Neural crest cell (in vitro differentiated cells): ENCODE measurements around the gene GLS2. TPM values are rescaled to one million over a fixed set of nuclear protein-coding genes. Genes with fewer than 3 reads are reported as not detected.
"Not testable (repeated sequence)": the region's sequence is repeated elsewhere in the genome, so short reads cannot be mapped to it uniquely, and the experiment has no call there.

Experiments used
- DNase-seq: peaks from one replicate; pipeline ENCODE4 v3.0.0; 2021; ENCODE audit warnings: low read depth, mixed read lengths, low spot score
- H3K27ac Mint-ChIP-seq: one replicate; pipeline ENCODE4 v1.8.0; 2021; ENCODE audit warnings: mild to moderate bottlenecking, mixed read lengths; ENCODE audit not compliant: unreplicated experiment
- H3K27me3 Mint-ChIP-seq: 2 replicates; pipeline ENCODE4 v1.8.0; 2021; ENCODE audit warnings: low read depth, mild to moderate bottlenecking, mixed read lengths
- H3K36me3 Mint-ChIP-seq: 2 replicates; pipeline ENCODE4 v1.8.0; 2021; ENCODE audit warnings: low read depth, mild to moderate bottlenecking, mixed read lengths
- H3K4me1 Mint-ChIP-seq: 2 replicates; pipeline ENCODE4 v1.8.0; 2021; ENCODE audit warnings: mixed read lengths
- H3K4me3 Mint-ChIP-seq: one replicate; pipeline ENCODE4 v1.8.0; 2021; ENCODE audit warnings: mild to moderate bottlenecking, mixed read lengths
- H3K9me3 Mint-ChIP-seq: 2 replicates; pipeline ENCODE4 v1.8.0; 2021; ENCODE audit warnings: mixed read lengths
- CTCF ChIP-seq: fragments of 200-600 bp; sonication (generic); conservative IDR thresholded peaks from 2 replicates; pipeline ENCODE4 v1.5.0; 2021; ENCODE audit warnings: antibody characterized with exemption, mild to moderate bottlenecking
- total RNA-seq: library from RNA; stranded (reverse); gene quantifications from 2 replicates; pipeline ENCODE4 v1.2.1, GENCODE V29; 2021

GLS2 gene
- total RNA-seq, 1 donor from 2014 or later = 0.35 TPM

GRCh38 chr12:56518570-56518969, 30.6 kb upstream of the GLS2 start:
- peak overlapping the region; percentile 18 for H3K4me3 Mint-ChIP-seq
- no peaks in the 10 kb centered on the region for H3K36me3 Mint-ChIP-seq
- H3K27ac Mint-ChIP-seq = no peak overlapping the region
- peaks cover 17% of the 10 kb centered on the region for H3K4me1 Mint-ChIP-seq
- DNase-seq = no peak
- no peaks in the 10 kb centered on the region for H3K27me3 Mint-ChIP-seq
- no peak for TF ChIP-seq CTCF
- H3K9me3 Mint-ChIP-seq = no peaks in the 10 kb centered on the region

GRCh38 chr12:56517854-56518253, 29.9 kb upstream of the GLS2 start:
- no peak for DNase-seq
- H3K9me3 Mint-ChIP-seq = no peaks in the 10 kb centered on the region
- no peak overlapping the region for H3K4me3 Mint-ChIP-seq
- H3K36me3 Mint-ChIP-seq = no peaks in the 10 kb centered on the region
- peaks cover 13% of the 10 kb centered on the region for H3K4me1 Mint-ChIP-seq
- no peaks in the 10 kb centered on the region for H3K27me3 Mint-ChIP-seq
- no peak overlapping the region for H3K27ac Mint-ChIP-seq
- TF ChIP-seq CTCF = no peak

GRCh38 chr12:56514014-56514318, 26.0 kb upstream of the GLS2 start:
- not testable (repeated sequence) for H3K9me3 Mint-ChIP-seq, H3K36me3 Mint-ChIP-seq, H3K4me3 Mint-ChIP-seq, DNase-seq, H3K4me1 Mint-ChIP-seq, H3K27ac Mint-ChIP-seq
- peaks cover 14% of the 10 kb centered on the region for H3K27me3 Mint-ChIP-seq

GRCh38 chr12:56510786-56511185, 22.8 kb upstream of the GLS2 start:
- Mint-ChIP-seq H3K4me1 (no peaks in the 10 kb centered on the region), H3K4me3 (no peak overlapping the region), H3K36me3 (no peaks in the 10 kb centered on the region), H3K27ac (no peak overlapping the region), H3K27me3 (peaks cover 14% of the 10 kb centered on the region), H3K9me3 (no peaks in the 10 kb centered on the region)
- no peak for TF ChIP-seq CTCF
- no peak for DNase-seq

GRCh38 chr12:56499879-56500278, 11.9 kb upstream of the GLS2 start:
- peaks cover 24% of the 10 kb centered on the region for H3K27me3 Mint-ChIP-seq
- not testable (repeated sequence) for H3K27ac Mint-ChIP-seq, H3K36me3 Mint-ChIP-seq, H3K4me1 Mint-ChIP-seq, DNase-seq, H3K9me3 Mint-ChIP-seq, H3K4me3 Mint-ChIP-seq

- not testable (repeated sequence) for H3K36me3 Mint-ChIP-seq, H3K4me1 Mint-ChIP-seq, H3K27ac Mint-ChIP-seq, DNase-seq, H3K9me3 Mint-ChIP-seq, H3K4me3 Mint-ChIP-seq
- H3K27me3 Mint-ChIP-seq = peaks cover 24% of the 10 kb centered on the region
These were observed 11.5 kb upstream of the GLS2 start for GRCh38 chr12:56499452-56499851.

GRCh38 chr12:56498126-56498902, 10.4 kb upstream of the GLS2 start:
- not testable (repeated sequence) for H3K9me3 Mint-ChIP-seq, H3K27ac Mint-ChIP-seq, DNase-seq, H3K4me1 Mint-ChIP-seq, H3K36me3 Mint-ChIP-seq, H3K4me3 Mint-ChIP-seq
- peaks cover 24% of the 10 kb centered on the region for H3K27me3 Mint-ChIP-seq

- H3K27ac Mint-ChIP-seq, H3K36me3 Mint-ChIP-seq, H3K9me3 Mint-ChIP-seq, H3K4me3 Mint-ChIP-seq, H3K4me1 Mint-ChIP-seq: not testable (repeated sequence)
- TF ChIP-seq CTCF = peak; percentile 58
- peaks cover 35% of the 10 kb centered on the region for H3K27me3 Mint-ChIP-seq
- DNase-seq = peak; percentile 66
These were observed 8.7 kb upstream of the GLS2 start for GRCh38 chr12:56496704-56497103.

- not testable (repeated sequence) for H3K4me1 Mint-ChIP-seq, H3K4me3 Mint-ChIP-seq, H3K9me3 Mint-ChIP-seq, DNase-seq, H3K27ac Mint-ChIP-seq, H3K36me3 Mint-ChIP-seq
- H3K27me3 Mint-ChIP-seq = peaks cover 48% of the 10 kb centered on the region
These were observed 6.5 kb upstream of the GLS2 start for GRCh38 chr12:56494481-56494880.

GRCh38 chr12:56494106-56494415, 6.1 kb upstream of the GLS2 start:
- not testable (repeated sequence) for H3K9me3 Mint-ChIP-seq, H3K36me3 Mint-ChIP-seq, H3K4me1 Mint-ChIP-seq, H3K27ac Mint-ChIP-seq, DNase-seq, H3K4me3 Mint-ChIP-seq
- peaks cover 51% of the 10 kb centered on the region for H3K27me3 Mint-ChIP-seq
